Heart left ventricle (tissue), 16 donors: Measurements from ENCODE around the gene ATXN1. TPM values are rescaled to one million over a fixed set of nuclear protein-coding genes. Genes with fewer than 3 reads are reported as not detected.

Experiments used
- ATAC-seq, 4 donors: fragments of 200-7000 bp; cut with Tn5 transposase; one replicate each; pipeline ENCODE4 v1.9.1; 2020 to 2022; ENCODE audit warnings: moderate library complexity in 4 of 4, mild to moderate bottlenecking in 3 of 4, moderate number of reproducible peaks in 1 of 4
- DNase-seq, 5 donors: peaks; one replicate each; pipeline ENCODE4 v3.0.0-alpha.2; 2020
- H3K27ac ChIP-seq, 12 donors: fragments of 200-600 bp; sonication (generic) in 4 of 12; one replicate each; pipeline versions ENCODE4 v1.5.0 to v1.8.0; 2016 to 2022; ENCODE audit warnings: mild to moderate bottlenecking in 2 of 12
- H3K27me3 ChIP-seq, 9 donors: fragments of 200-600 bp; sonication (generic) in 2 of 9; one replicate each; pipeline versions ENCODE4 v1.5.1 to v1.8.0; 2016 to 2022; ENCODE audit warnings: mild to moderate bottlenecking in 3 of 9
- H3K36me3 ChIP-seq, 9 donors: fragments of 200-600 bp; sonication (generic) in 2 of 9; one replicate each; pipeline versions ENCODE4 v1.5.0 to v1.8.0; 2018 to 2022; ENCODE audit warnings: mild to moderate bottlenecking in 2 of 9
- H3K4me1 ChIP-seq, 12 donors: fragments of 200-600 bp; sonication (generic) in 4 of 12; one replicate each; pipeline versions ENCODE4 v1.5.0 to v1.8.0; 2016 to 2022; ENCODE audit warnings: mild to moderate bottlenecking in 3 of 12
- H3K4me3 ChIP-seq, 12 donors: fragments of 200-600 bp; sonication (generic) in 4 of 12; one replicate each; pipeline versions ENCODE4 v1.5.0 to v1.8.0; 2017 to 2022; ENCODE audit warnings: mild to moderate bottlenecking in 9 of 12, moderate library complexity in 4 of 12
- H3K9me3 ChIP-seq, 12 donors: fragments of 200-600 bp; sonication (generic) in 4 of 12; one replicate each; pipeline versions ENCODE4 v1.5.0 to v1.8.0; 2016 to 2022; ENCODE audit warnings: mild to moderate bottlenecking in 1 of 12
- CTCF ChIP-seq, 12 donors: fragments of 200-600 bp; sonication (generic) in 4 of 12; IDR thresholded peaks; one replicate each; pipeline versions ENCODE4 v1.5.0 to v1.8.0; 2018 to 2022; ENCODE audit warnings: antibody characterized with exemption in 12 of 12, mild to moderate bottlenecking in 5 of 12
- POLR2A ChIP-seq, 2 donors: fragments of 450-650 bp; IDR thresholded peaks; one replicate each; pipeline ENCODE4 v1.6.1; 2017; ENCODE audit warnings: antibody characterized with exemption in 2 of 2, mild to moderate bottlenecking in 2 of 2, moderate library complexity in 2 of 2
- WGBS, 4 donors: extraction: QIAGEN DNeasy Blood & Tissue Kit in 2 of 4; methylation state at CpG; one replicate each; pipeline versions ENCODE4 v1.1.5 to v1.1.7; 2013 to 2018; 5-methylcytosine and 5-hydroxymethylcytosine counted together
- intact Hi-C, 10 donors: fragments of 100-400 bp; cut with DNase I; formaldehyde crosslinking; loops; one replicate each; pipeline versions ENCODE4 v1.11.1 to v1.14.2; 2022
- polyA plus RNA-seq, 2 donors: library from polyadenylated mRNA; stranded (reverse); fragments of 200-250 nt; gene quantifications; one replicate each; pipeline ENCODE4 v1.2.3, GENCODE V29; 2013
- total RNA-seq, 9 donors: library from RNA; depleted of rRNA in 2 of 9; stranded (reverse); fragments of >200 nt in 2 of 9; fragmentation: NEBNext Ultra II Directional in 3 of 9; extraction: Animal tissue kit (Norgen Biotek cat#: 25700) in 3 of 9; gene quantifications; one replicate each; pipeline versions ENCODE4 v1.1.0 to v1.2.4, GENCODE V29; 2016 to 2023
- donor health status: ischemic (EF 13 %, LVEDD 7.1; RV severe dilation, severe dysfunction).
- donor health status: healthy with polysubstance abuse.
- donor health status: DM: no; HTN: yes; CAD: no.
- donor health status: DM: no; HTN: no; CAD: no.
- donor health status: ischemic (EF 25% LVEDD 6.9; RV normal size, moderate dysfunction).
- donor health status: ischemic (EF 25% LVEDD 5.7; RV mildly dilated, moderate dysfunction).
- donor health status: healthy.
- donor health status: DM: yes; HTN: yes; CAD: no.
- donor health status: ischemic (EF 35%, LVEDD 5.7; RV mildly dilated, moderate dysfunction).
- donor health status: nonischemic (EF 11% LVEDD 7.7; RV severe dilation, severe dysfunction).
- donor health status: DM: yes; HTN: yes; CAD: no.
- donor health status: PGD.
- donor health status: ischemic (EF 29% LVEDD 5.4; RV normal size, mild dysfunction).
- donor health status: nonischemic (EF 23%, LVEDD 6.1; RV moderate dilation, normal function).

The ATXN1 gene
- total and polyA plus RNA-seq, 11 donors = 8.7 to 51.8 (median 36.0) TPM

- DNase-seq (no peak), ATAC-seq (no peak)
- peak overlapping the region in 1 of 12 donors; percentile 19 for H3K4me3 ChIP-seq
- intact Hi-C loops = loop anchor here in 8 of 10 donors (5.0 to 10.0 kb wide), 6 partner anchors 91 to 671 kb away; partner anchors contain the start of genes ATXN1 (in 7 of the 8) and GMPR (in 1 of the 8)
- H3K9me3 ChIP-seq = no peaks in the 10 kb centered on the region
- 88 to 90% (median 89%) methylated on average over 4 of the region's 4 CpGs for WGBS, 4 donors
- H3K36me3 ChIP-seq = no peaks in the 10 kb centered on the region
- H3K27ac ChIP-seq = peak overlapping the region in 3 of 12 donors; percentile 48 to 62 (median 50)
- H3K4me1 ChIP-seq = peaks cover 0 to 39% (median 18%) of the 10 kb centered on the region in 12 donors
- TF ChIP-seq POLR2A (IDR thresholded peaks at IDR 0.05) (no peak), CTCF (IDR thresholded peaks at IDR 0.05) (no peak)
- no peaks in the 10 kb centered on the region for H3K27me3 ChIP-seq
Observed at GRCh38 chr6:16413399-16413798, 347.9 kb downstream of the ATXN1 start.

- H3K27ac ChIP-seq = peak overlapping the region in 1 of 12 donors; percentile 50
- DNase-seq = no peak
- H3K27me3 ChIP-seq = no peaks in the 10 kb centered on the region
- H3K4me1 ChIP-seq = peaks cover 0 to 39% (median 18%) of the 10 kb centered on the region in 12 donors
- H3K4me3 ChIP-seq = peak overlapping the region in 1 of 12 donors; percentile 19
- ATAC-seq = no peak
- WGBS, 4 donors = 80 to 88% (median 84%) methylated on average over 3 of the region's 3 CpGs
- intact Hi-C loops = loop anchor here in 8 of 10 donors (5.0 to 10.0 kb wide), 6 partner anchors 92 to 672 kb away; partner anchors contain the start of genes ATXN1 (in 7 of the 8) and GMPR (in 1 of the 8)
- no peaks in the 10 kb centered on the region for H3K9me3 ChIP-seq
- TF ChIP-seq POLR2A (IDR thresholded peaks at IDR 0.05) (no peak), CTCF (IDR thresholded peaks at IDR 0.05) (no peak)
- no peaks in the 10 kb centered on the region for H3K36me3 ChIP-seq
Observed at GRCh38 chr6:16412982-16413381, 348.3 kb downstream of the ATXN1 start.

- DNase-seq = no peak
- Histone ChIP-seq H3K27ac (peak overlapping the region in 1 of 12 donors; percentile 50), H3K9me3 (no peaks in the 10 kb centered on the region), H3K4me3 (no peak overlapping the region), H3K4me1 (peaks cover 0 to 42% (median 18%) of the 10 kb centered on the region in 12 donors), H3K27me3 (no peaks in the 10 kb centered on the region), H3K36me3 (peaks cover 0 to 6% (median 0%) of the 10 kb centered on the region in 9 donors)
- no peak for ATAC-seq
- WGBS, 4 donors = 81 to 87% (median 84%) methylated on average over 4 of the region's 4 CpGs
- intact Hi-C loops = loop anchor here in 8 of 10 donors (5.0 to 10.0 kb wide), 6 partner anchors 93 to 673 kb away; partner anchors contain the start of genes ATXN1 (in 7 of the 8) and GMPR (in 1 of the 8)
- TF ChIP-seq CTCF (IDR thresholded peaks at IDR 0.05) (no peak), POLR2A (IDR thresholded peaks at IDR 0.05) (no peak)
Observed at GRCh38 chr6:16412171-16412570, 349.1 kb downstream of the ATXN1 start.

- Histone ChIP-seq H3K27ac (no peak overlapping the region), H3K27me3 (no peaks in the 10 kb centered on the region), H3K4me3 (no peak overlapping the region), H3K4me1 (peaks cover 0 to 55% (median 17%) of the 10 kb centered on the region in 12 donors), H3K36me3 (peaks cover 0 to 7% (median 0%) of the 10 kb centered on the region in 9 donors), H3K9me3 (no peaks in the 10 kb centered on the region)
- intact Hi-C loops = loop anchor here (1.0 to 10.0 kb wide), 12 partner anchors 73 to 675 kb away; partner anchors contain the start of genes ATXN1 (in 7 of the 10) and GMPR (in 1 of the 10)
- DNase-seq = peak in 4 of 5 donors; percentile 48 to 68 (median 58)
- ATAC-seq = peak in 3 of 4 donors; percentile 53 to 70 (median 61)
- peak; percentile 64 to 88 (median 80) for TF ChIP-seq CTCF (IDR thresholded peaks at IDR 0.05)
- no peak for TF ChIP-seq POLR2A (IDR thresholded peaks at IDR 0.05)
- WGBS, 4 donors = 38 to 50% (median 42%) methylated on average over 19 of the region's 19 CpGs
Observed at GRCh38 chr6:16409531-16410441, 351.5 kb downstream of the ATXN1 start.
